Epidermal melanocyte (primary cell): ENCODE data around the gene USPL1.
A peak's percentile ranks its signal among the peaks of the same experiment; 100 is the strongest.
"Not testable (repeated sequence)": the region's sequence is repeated elsewhere in the genome, so short reads cannot be mapped to it uniquely, and the experiment has no call there.

Experiments
- DNase-seq: peaks from one replicate; pipeline ENCODE4 v3.0.0; 2011; ENCODE audit warnings: low spot score; ENCODE audit not compliant: insufficient read length

The USPL1 gene

GRCh38 chr13:30615866-30616541 is 1.7 kb upstream of the USPL1 start:
- DNase-seq: no peak

- peak; percentile 51 for DNase-seq
These were observed 799 bp upstream of the USPL1 start for GRCh38 chr13:30616927-30617314.

GRCh38 chr13:30618186-30618929 is 638 bp downstream of the USPL1 start:
- DNase-seq: no peak

- no peak for DNase-seq
These were observed 1.2 kb downstream of the USPL1 start for GRCh38 chr13:30618930-30619279.

- no peak for DNase-seq
These were observed 2.0 kb downstream of the USPL1 start for GRCh38 chr13:30619731-30620130.

- no peak for DNase-seq
These were observed 3.2 kb downstream of the USPL1 start for GRCh38 chr13:30620941-30621340.

GRCh38 chr13:30622551-30622950 is 4.8 kb downstream of the USPL1 start:
- no peak for DNase-seq

- no peak for DNase-seq
These were observed 5.7 kb downstream of the USPL1 start for GRCh38 chr13:30623392-30623791.

GRCh38 chr13:30624630-30625029 is 6.9 kb downstream of the USPL1 start:
- DNase-seq: no peak

GRCh38 chr13:30629527-30629926 is 11.8 kb downstream of the USPL1 start:
- DNase-seq: no peak

- DNase-seq: no peak
These were observed 16.1 kb downstream of the USPL1 start for GRCh38 chr13:30633861-30634260.

GRCh38 chr13:30634838-30635237 is 17.1 kb downstream of the USPL1 start:
- no peak for DNase-seq

GRCh38 chr13:30638301-30638700 is 20.6 kb downstream of the USPL1 start:
- DNase-seq: no peak

- DNase-seq: no peak
These were observed 22.0 kb downstream of the USPL1 start for GRCh38 chr13:30639671-30640070.

GRCh38 chr13:30641173-30641572 is 23.5 kb downstream of the USPL1 start:
- not testable (repeated sequence) for DNase-seq

GRCh38 chr13:30645629-30646028 is 27.9 kb downstream of the USPL1 start:
- DNase-seq: no peak

GRCh38 chr13:30647420-30647819 is 29.7 kb downstream of the USPL1 start:
- no peak for DNase-seq

GRCh38 chr13:30647824-30648521 is 30.3 kb downstream of the USPL1 start:
- DNase-seq: no peak

GRCh38 chr13:30648522-30649012 is 30.8 kb downstream of the USPL1 start:
- DNase-seq: no peak

- not testable (repeated sequence) for DNase-seq
These were observed 33.9 kb downstream of the USPL1 start for GRCh38 chr13:30651648-30652047.

- DNase-seq: no peak
These were observed 35.1 kb downstream of the USPL1 start for GRCh38 chr13:30652746-30653386.

- DNase-seq: no peak
These were observed 36.7 kb downstream of the USPL1 start for GRCh38 chr13:30654430-30654829.
